Activated gamma-delta T cell treated with Interleukin-2 at 50 U/mL for 16 hours (primary cell): ENCODE results near the gene CTXN1.

Experiments
- DNase-seq: peaks from one replicate; pipeline ENCODE4 v3.0.0-alpha.2; 2020

CTXN1 gene

GRCh38 chr19:7912697-7913564, 13.0 kb downstream of the CTXN1 start:
- no peak for DNase-seq

GRCh38 chr19:7912144-7912696, 13.7 kb downstream of the CTXN1 start:
- no peak for DNase-seq

GRCh38 chr19:7911508-7912143, 14.3 kb downstream of the CTXN1 start:
- no peak for DNase-seq

- no peak for DNase-seq
Measured at GRCh38 chr19:7910321-7911161, 15.4 kb downstream of the CTXN1 start.

- no peak for DNase-seq
Measured at GRCh38 chr19:7909471-7910067, 16.4 kb downstream of the CTXN1 start.

- DNase-seq = no peak
Measured at GRCh38 chr19:7908742-7909461, 17.0 kb downstream of the CTXN1 start.

- no peak for DNase-seq
Measured at GRCh38 chr19:7908078-7908699, 17.7 kb downstream of the CTXN1 start.

- DNase-seq = no peak
Measured at GRCh38 chr19:7907544-7907943, 18.4 kb downstream of the CTXN1 start.

- DNase-seq = no peak
Measured at GRCh38 chr19:7907122-7907521, 18.8 kb downstream of the CTXN1 start.

GRCh38 chr19:7905859-7906258, 20.1 kb downstream of the CTXN1 start:
- DNase-seq = no peak

- DNase-seq = no peak
Measured at GRCh38 chr19:7905268-7905667, 20.7 kb downstream of the CTXN1 start.

GRCh38 chr19:7904074-7905020, 21.6 kb downstream of the CTXN1 start:
- DNase-seq = peak; percentile 69

GRCh38 chr19:7903244-7904073, 22.5 kb downstream of the CTXN1 start, which contains the start of gene MAP2K7:
Gene MAP2K7 (plus strand): TSS chr19:7903877. CDS start chr19:7903945, 68 bp downstream.
- peak; percentile 100 for DNase-seq

GRCh38 chr19:7902796-7903243, 23.1 kb downstream of the CTXN1 start:
- no peak for DNase-seq

- DNase-seq = no peak
Measured at GRCh38 chr19:7901337-7901736, 24.6 kb downstream of the CTXN1 start.

GRCh38 chr19:7900931-7901330, 25.0 kb downstream of the CTXN1 start:
- DNase-seq = no peak

GRCh38 chr19:7900401-7900870, 25.5 kb downstream of the CTXN1 start:
- DNase-seq = no peak

GRCh38 chr19:7899751-7900378, 26.1 kb downstream of the CTXN1 start:
- no peak for DNase-seq
